ENCODE results near the gene LYST. TPM values are rescaled to one million over a fixed set of nuclear protein-coding genes. Genes with fewer than 3 reads are reported as not detected.

LYST gene
- total RNA-seq, 1 experiment from 2014 or later = 4.8 TPM

DNA sequence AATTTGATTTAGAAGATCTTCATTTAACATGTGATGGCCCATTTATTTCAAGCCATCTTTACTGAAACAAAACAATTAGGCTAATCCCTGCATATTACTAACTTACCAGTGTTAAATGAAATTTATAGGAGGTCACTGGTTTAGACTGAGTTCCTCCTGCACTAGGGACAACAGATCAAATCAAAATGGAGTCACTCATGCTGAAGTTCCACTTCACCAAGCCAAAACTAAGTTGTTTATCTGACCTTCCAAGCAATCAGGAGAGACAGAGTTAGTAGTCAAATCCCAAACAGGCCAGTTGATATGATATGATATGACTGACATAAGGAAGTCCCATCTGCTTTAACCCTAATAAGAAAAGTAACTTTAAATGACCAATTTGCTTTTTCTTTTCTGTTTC is 4.8 kb downstream of the LYST start:
- Histone ChIP-seq H3K79me2 (ENCODE audit: low read length) (peaks cover 38% of the 10 kb centered on the region), H3K4me3 (ENCODE audit: low read length) (no peak overlapping the region), H2AFZ (ENCODE audit: low read length) (no peak overlapping the region), H3K4me2 (ENCODE audit: low read length) (no peak overlapping the region), H3K36me3 (ENCODE audit: low read depth, low read length) (no peaks in the 10 kb centered on the region), H3K9me2 (replicated peaks; ENCODE audit: low read length) (no peaks in the 10 kb centered on the region), H3K4me1 (ENCODE audit: insufficient read depth, low read length) (peaks cover 13% of the 10 kb centered on the region), H3K9me3 (ENCODE audit: low read length) (no peaks in the 10 kb centered on the region), H4K20me1 (ENCODE audit: low read length) (no peaks in the 10 kb centered on the region), H3K27ac (ENCODE audit: low read length) (no peak overlapping the region), H3K9ac (ENCODE audit: low read length) (no peak overlapping the region), H3F3A (ENCODE audit: low read length, unreplicated experiment) (no peaks in the 10 kb centered on the region), H3K27me3 (ENCODE audit: low read length) (no peaks in the 10 kb centered on the region)
- ATAC-seq = no peak
- POLR2A ChIA-PET (ENCODE audit: unreplicated experiment) = no interaction called here
- BruUV-seq (replicated peaks) = no TSS peak
- CTCF ChIA-PET = no interaction called here
- TF ChIP-seq EZH2phosphoT487 (IDR thresholded peaks at IDR 0.05; ENCODE audit: borderline replicate concordance, low read length) (no peak), EZH2 (IDR thresholded peaks at IDR 0.05; ENCODE audit: low read length, unreplicated experiment) (no peak)
- TF ChIP-seq, protein P1, sequence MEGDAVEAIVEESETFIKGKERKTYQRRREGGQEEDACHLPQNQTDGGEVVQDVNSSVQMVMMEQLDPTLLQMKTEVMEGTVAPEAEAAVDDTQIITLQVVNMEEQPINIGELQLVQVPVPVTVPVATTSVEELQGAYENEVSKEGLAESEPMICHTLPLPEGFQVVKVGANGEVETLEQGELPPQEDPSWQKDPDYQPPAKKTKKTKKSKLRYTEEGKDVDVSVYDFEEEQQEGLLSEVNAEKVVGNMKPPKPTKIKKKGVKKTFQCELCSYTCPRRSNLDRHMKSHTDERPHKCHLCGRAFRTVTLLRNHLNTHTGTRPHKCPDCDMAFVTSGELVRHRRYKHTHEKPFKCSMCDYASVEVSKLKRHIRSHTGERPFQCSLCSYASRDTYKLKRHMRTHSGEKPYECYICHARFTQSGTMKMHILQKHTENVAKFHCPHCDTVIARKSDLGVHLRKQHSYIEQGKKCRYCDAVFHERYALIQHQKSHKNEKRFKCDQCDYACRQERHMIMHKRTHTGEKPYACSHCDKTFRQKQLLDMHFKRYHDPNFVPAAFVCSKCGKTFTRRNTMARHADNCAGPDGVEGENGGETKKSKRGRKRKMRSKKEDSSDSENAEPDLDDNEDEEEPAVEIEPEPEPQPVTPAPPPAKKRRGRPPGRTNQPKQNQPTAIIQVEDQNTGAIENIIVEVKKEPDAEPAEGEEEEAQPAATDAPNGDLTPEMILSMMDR (conservative IDR thresholded peaks at IDR 0.05; ENCODE audit: low read depth, low read length) = no peak
- intact Hi-C loops (cut with micrococcal nuclease) = no loop called here
- DNase-seq = no peak

DNA sequence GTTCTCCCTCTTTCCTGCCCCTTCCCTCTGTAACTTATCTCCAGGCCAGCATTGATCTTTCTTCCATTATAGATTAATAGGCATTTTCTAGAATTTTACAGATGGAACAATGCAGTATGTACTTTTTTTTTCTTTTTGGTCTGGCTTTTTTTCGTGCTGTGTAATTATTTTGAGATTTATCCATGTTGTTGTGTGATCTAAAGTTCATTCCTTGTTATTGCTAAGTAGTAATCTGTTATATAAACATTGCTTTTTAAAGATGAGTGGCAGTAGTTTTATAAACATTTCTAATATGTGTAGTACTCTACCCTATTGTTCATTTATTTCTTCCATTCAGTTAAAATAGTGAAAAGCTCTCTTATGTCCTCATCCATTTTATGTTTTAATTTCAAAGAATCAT is 5.9 kb downstream of the LYST start:
- TF ChIP-seq EZH2phosphoT487 (IDR thresholded peaks at IDR 0.05; ENCODE audit: borderline replicate concordance, low read length) = no peak
- no peak for TF ChIP-seq EZH2 (IDR thresholded peaks at IDR 0.05; ENCODE audit: low read length, unreplicated experiment)
- TF ChIP-seq, protein P1 (conservative IDR thresholded peaks at IDR 0.05; ENCODE audit: low read depth, low read length) = no peak
- Histone ChIP-seq H3K4me1 (ENCODE audit: insufficient read depth, low read length) (peaks cover 13% of the 10 kb centered on the region), H3K4me2 (ENCODE audit: low read length) (no peak overlapping the region), H3K9me2 (replicated peaks; ENCODE audit: low read length) (no peaks in the 10 kb centered on the region), H3K27me3 (ENCODE audit: low read length) (no peaks in the 10 kb centered on the region), H3K9ac (ENCODE audit: low read length) (no peak overlapping the region), H3K4me3 (ENCODE audit: low read length) (no peak overlapping the region), H3K79me2 (ENCODE audit: low read length) (peaks cover 33% of the 10 kb centered on the region), H3F3A (ENCODE audit: low read length, unreplicated experiment) (no peaks in the 10 kb centered on the region), H2AFZ (ENCODE audit: low read length) (no peak overlapping the region), H4K20me1 (ENCODE audit: low read length) (no peaks in the 10 kb centered on the region), H3K27ac (ENCODE audit: low read length) (no peak overlapping the region), H3K36me3 (ENCODE audit: low read depth, low read length) (no peaks in the 10 kb centered on the region), H3K9me3 (ENCODE audit: low read length) (no peaks in the 10 kb centered on the region)
- POLR2A ChIA-PET (ENCODE audit: unreplicated experiment) = no interaction called here
- intact Hi-C loops (cut with micrococcal nuclease) = no loop called here
- no peak for DNase-seq
- no TSS peak for BruUV-seq (replicated peaks)
- CTCF ChIA-PET = no interaction called here
- ATAC-seq = no peak

DNA sequence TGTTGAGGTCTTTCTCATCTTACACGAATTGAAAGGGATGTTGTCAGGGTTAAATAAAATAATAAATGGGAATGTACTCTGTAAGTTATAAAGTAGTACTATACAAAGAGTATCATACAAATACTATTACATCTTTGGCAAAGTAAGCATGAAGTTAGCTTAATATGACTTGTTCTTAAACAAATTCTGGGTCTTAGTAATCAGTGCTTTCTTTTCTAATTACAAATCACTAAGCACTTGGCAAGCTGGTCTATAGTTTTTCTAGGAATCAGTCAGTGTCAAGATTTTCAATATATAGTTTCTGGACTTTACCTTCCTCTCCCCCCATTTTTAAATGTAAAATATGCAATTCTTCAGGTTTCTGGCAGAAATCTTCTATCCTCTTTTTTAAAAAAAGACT is 6.9 kb downstream of the LYST start:
- H3K27me3 ChIP-seq (ENCODE audit: low read length) = no peaks in the 10 kb centered on the region
- no peaks in the 10 kb centered on the region for H3K9me2 ChIP-seq (replicated peaks; ENCODE audit: low read length)
- no peak overlapping the region for H3K27ac ChIP-seq (ENCODE audit: low read length)
- no peak overlapping the region for H3K4me3 ChIP-seq (ENCODE audit: low read length)
- H3K4me1 ChIP-seq (ENCODE audit: insufficient read depth, low read length) = peaks cover 10% of the 10 kb centered on the region
- no peaks in the 10 kb centered on the region for H4K20me1 ChIP-seq (ENCODE audit: low read length)
- no peak for TF ChIP-seq EZH2 (IDR thresholded peaks at IDR 0.05; ENCODE audit: low read length, unreplicated experiment)
- TF ChIP-seq, protein P1 (conservative IDR thresholded peaks at IDR 0.05; ENCODE audit: low read depth, low read length) = no peak
- TF ChIP-seq EZH2phosphoT487 (IDR thresholded peaks at IDR 0.05; ENCODE audit: borderline replicate concordance, low read length) = no peak
- intact Hi-C loops (cut with micrococcal nuclease) = no loop called here
- H3K79me2 ChIP-seq (ENCODE audit: low read length) = peaks cover 23% of the 10 kb centered on the region
- no TSS peak for BruUV-seq (replicated peaks)
- no peak overlapping the region for H3K9ac ChIP-seq (ENCODE audit: low read length)
- H3K36me3 ChIP-seq (ENCODE audit: low read depth, low read length) = no peaks in the 10 kb centered on the region
- no peak for DNase-seq
- no peak overlapping the region for H2AFZ ChIP-seq (ENCODE audit: low read length)
- H3K9me3 ChIP-seq (ENCODE audit: low read length) = no peaks in the 10 kb centered on the region
- no peak for ATAC-seq
- POLR2A ChIA-PET (ENCODE audit: unreplicated experiment) = no interaction called here
- CTCF ChIA-PET = no interaction called here
- no peaks in the 10 kb centered on the region for H3F3A ChIP-seq (ENCODE audit: low read length, unreplicated experiment)
- no peak overlapping the region for H3K4me2 ChIP-seq (ENCODE audit: low read length)
